ENCODE measurements around the gene POU3F1. TPM values are rescaled to one million over a fixed set of nuclear protein-coding genes. Genes with fewer than 3 reads are reported as not detected.

Gene POU3F1
- not detected for total RNA-seq

DNA sequence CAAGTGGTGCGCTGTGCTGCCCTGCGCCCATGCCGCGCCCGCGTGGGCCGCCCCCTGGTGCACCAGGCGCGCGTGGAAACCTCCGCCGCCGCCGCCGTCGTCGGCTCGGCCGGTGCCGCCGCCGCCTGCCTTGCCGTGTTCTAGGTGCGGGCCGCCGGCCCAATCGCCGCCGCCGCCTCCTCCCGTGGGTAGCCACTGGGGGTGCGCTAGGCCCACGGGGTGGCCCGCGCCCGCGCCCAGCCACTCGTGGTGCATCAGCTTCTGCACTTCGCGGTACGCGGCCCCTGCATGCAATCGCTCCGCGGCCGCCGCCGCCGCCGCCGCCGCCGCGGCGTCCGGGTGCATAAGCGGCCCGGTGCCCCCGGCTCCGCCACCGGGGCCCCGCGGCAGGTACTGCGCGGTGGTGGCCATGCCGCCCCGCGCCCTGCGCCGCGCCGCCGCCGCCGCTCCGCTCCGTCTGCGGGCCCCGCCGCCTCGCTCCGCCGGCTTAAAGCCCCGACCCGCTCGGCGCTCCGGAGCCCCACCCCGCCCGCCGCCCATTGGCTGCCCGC is at the start of gene POU3F1:
TSS of gene POU3F1 (minus strand) at position 461 of the 551 bp plus-strand sequence. CDS start at position 411, 50 bp downstream.
- intact Hi-C loops (cut with micrococcal nuclease): loop anchor here (2.0 kb wide), 1 partner anchor 16 kb away; no protein-coding TSS in a partner anchor
- DNase-seq: peak; percentile 63
- Mint-ChIP-seq H3K9me3 (no peaks in the 10 kb centered on the region), H3K27me3 (ENCODE audit: low read depth) (peaks cover 49% of the 10 kb centered on the region), H3K36me3 (ENCODE audit: low read depth) (no peaks in the 10 kb centered on the region), H3K4me1 (ENCODE audit: low read depth) (peaks cover 9% of the 10 kb centered on the region), H3K4me3 (peak within 1 kb of the TSS; percentile 65), H3K27ac (no peak within 1 kb of the TSS)
- CTCF ChIA-PET: no interaction called here

DNA sequence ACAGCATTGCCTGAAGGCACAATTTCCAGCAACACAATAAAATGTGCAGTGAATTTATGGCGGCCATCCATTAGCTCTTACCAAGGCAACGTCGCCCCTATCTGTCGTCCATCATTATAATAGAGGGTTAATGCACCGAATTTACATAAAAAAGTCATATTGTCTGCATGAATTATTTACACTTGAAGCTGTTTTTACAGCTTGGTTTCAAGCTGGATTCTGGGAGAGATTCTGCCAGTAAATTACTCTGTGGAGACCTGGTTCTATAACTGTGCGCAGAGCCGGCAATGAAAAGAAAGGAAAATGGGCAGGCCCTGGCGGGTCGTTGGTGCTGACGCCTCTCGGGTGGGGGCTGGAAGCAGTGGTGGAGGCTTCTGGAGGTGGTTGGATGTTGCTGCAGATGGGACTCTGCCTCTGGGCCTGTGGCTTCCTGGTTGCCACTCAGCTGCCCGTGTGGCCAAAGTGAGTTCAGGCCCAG is 48.9 kb upstream of the POU3F1 start:
- no peaks in the 10 kb centered on the region for H3K36me3 Mint-ChIP-seq (ENCODE audit: low read depth)
- intact Hi-C loops (cut with micrococcal nuclease): no loop called here
- peaks cover 18% of the 10 kb centered on the region for H3K27me3 Mint-ChIP-seq (ENCODE audit: low read depth)
- no peak overlapping the region for H3K27ac Mint-ChIP-seq
- no peaks in the 10 kb centered on the region for H3K4me1 Mint-ChIP-seq (ENCODE audit: low read depth)
- H3K9me3 Mint-ChIP-seq: no peaks in the 10 kb centered on the region
- CTCF ChIA-PET: no interaction called here
- H3K4me3 Mint-ChIP-seq: no peak overlapping the region
- DNase-seq: no peak

- intact Hi-C loops (cut with micrococcal nuclease): no loop called here
- Mint-ChIP-seq H3K27ac (no peak overlapping the region), H3K4me3 (no peak overlapping the region), H3K4me1 (ENCODE audit: low read depth) (no peaks in the 10 kb centered on the region), H3K27me3 (ENCODE audit: low read depth) (peaks cover 22% of the 10 kb centered on the region), H3K9me3 (no peaks in the 10 kb centered on the region), H3K36me3 (ENCODE audit: low read depth) (no peaks in the 10 kb centered on the region)
- CTCF ChIA-PET: no interaction called here
- no peak for DNase-seq
Observed at GRCh38 chr1:38094711-38095290, 48.2 kb upstream of the POU3F1 start.

- H3K4me3 Mint-ChIP-seq: no peak overlapping the region
- no peaks in the 10 kb centered on the region for H3K4me1 Mint-ChIP-seq (ENCODE audit: low read depth)
- intact Hi-C loops (cut with micrococcal nuclease): no loop called here
- CTCF ChIA-PET: no interaction called here
- no peak for DNase-seq
- no peak overlapping the region for H3K27ac Mint-ChIP-seq
- H3K27me3 Mint-ChIP-seq (ENCODE audit: low read depth): peaks cover 22% of the 10 kb centered on the region
- H3K9me3 Mint-ChIP-seq: no peaks in the 10 kb centered on the region
- H3K36me3 Mint-ChIP-seq (ENCODE audit: low read depth): no peaks in the 10 kb centered on the region
Observed at GRCh38 chr1:38093569-38094520, 47.3 kb upstream of the POU3F1 start.

GRCh38 chr1:38092256-38092655 is 45.7 kb upstream of the POU3F1 start:
- no peaks in the 10 kb centered on the region for H3K36me3 Mint-ChIP-seq (ENCODE audit: low read depth)
- DNase-seq: no peak
- intact Hi-C loops (cut with micrococcal nuclease): no loop called here
- H3K9me3 Mint-ChIP-seq: no peaks in the 10 kb centered on the region
- H3K4me3 Mint-ChIP-seq: no peak overlapping the region
- no peaks in the 10 kb centered on the region for H3K4me1 Mint-ChIP-seq (ENCODE audit: low read depth)
- peaks cover 27% of the 10 kb centered on the region for H3K27me3 Mint-ChIP-seq (ENCODE audit: low read depth)
- CTCF ChIA-PET: interaction anchor here (1.2 kb wide), 1 partner anchor 20 kb away, joined by 3 read pairs; no protein-coding TSS in a partner anchor
- H3K27ac Mint-ChIP-seq: no peak overlapping the region

GRCh38 chr1:38090796-38091195 is 44.2 kb upstream of the POU3F1 start:
- no peak overlapping the region for H3K27ac Mint-ChIP-seq
- H3K4me3 Mint-ChIP-seq: no peak overlapping the region
- H3K9me3 Mint-ChIP-seq: no peaks in the 10 kb centered on the region
- H3K27me3 Mint-ChIP-seq (ENCODE audit: low read depth): peaks cover 27% of the 10 kb centered on the region
- intact Hi-C loops (cut with micrococcal nuclease): no loop called here
- H3K36me3 Mint-ChIP-seq (ENCODE audit: low read depth): no peaks in the 10 kb centered on the region
- no peaks in the 10 kb centered on the region for H3K4me1 Mint-ChIP-seq (ENCODE audit: low read depth)
- CTCF ChIA-PET: interaction anchor here (0.6 kb wide), 1 partner anchor 779 kb away, joined by 3 read pairs; no protein-coding TSS in a partner anchor
- no peak for DNase-seq

DNA sequence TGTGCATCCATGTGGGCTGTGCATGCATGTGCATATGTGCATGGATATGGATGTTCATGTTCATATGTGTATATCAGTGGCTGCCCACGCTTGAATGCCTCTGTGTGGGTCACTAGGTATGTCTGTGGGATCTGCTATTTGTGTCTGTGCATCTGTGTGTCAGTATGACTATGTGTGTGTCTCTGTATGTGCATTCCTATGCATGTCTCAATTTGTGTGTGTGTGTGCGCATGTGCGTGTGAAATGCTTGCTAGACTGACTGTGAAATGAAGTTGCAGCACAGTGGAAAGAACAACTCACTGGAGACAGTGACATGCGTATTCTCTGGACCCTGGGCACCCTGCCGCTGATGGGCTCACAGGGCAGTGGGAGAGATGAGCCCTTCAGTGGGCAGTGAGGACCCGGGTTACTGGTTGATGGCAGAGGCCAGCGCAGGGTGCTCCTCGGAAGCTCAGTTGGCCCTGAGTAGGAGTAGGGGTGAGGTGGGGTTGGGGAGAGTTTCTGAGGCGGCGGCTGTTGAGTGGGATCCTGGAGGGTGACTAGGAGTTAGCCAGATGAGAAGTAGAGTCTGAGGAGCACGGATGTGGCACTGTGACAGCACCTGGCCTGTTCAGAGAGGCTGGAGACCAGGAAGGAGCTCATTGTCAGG is 43.2 kb upstream of the POU3F1 start:
- Mint-ChIP-seq H3K4me3 (no peak overlapping the region), H3K4me1 (ENCODE audit: low read depth) (no peaks in the 10 kb centered on the region), H3K9me3 (no peaks in the 10 kb centered on the region), H3K27me3 (ENCODE audit: low read depth) (peaks cover 27% of the 10 kb centered on the region), H3K36me3 (ENCODE audit: low read depth) (no peaks in the 10 kb centered on the region), H3K27ac (no peak overlapping the region)
- CTCF ChIA-PET: no interaction called here
- intact Hi-C loops (cut with micrococcal nuclease): no loop called here
- no peak for DNase-seq

- Mint-ChIP-seq H3K4me1 (ENCODE audit: low read depth) (no peaks in the 10 kb centered on the region), H3K36me3 (ENCODE audit: low read depth) (no peaks in the 10 kb centered on the region), H3K9me3 (no peaks in the 10 kb centered on the region), H3K27me3 (ENCODE audit: low read depth) (peaks cover 24% of the 10 kb centered on the region), H3K27ac (no peak overlapping the region), H3K4me3 (no peak overlapping the region)
- no peak for DNase-seq
- intact Hi-C loops (cut with micrococcal nuclease): no loop called here
- CTCF ChIA-PET: interaction anchor here (0.9 to 1.2 kb wide), 2 partner anchors 11 to 17 kb away, joined by 3 read pairs; no protein-coding TSS in a partner anchor
Observed at GRCh38 chr1:38088791-38089190, 42.2 kb upstream of the POU3F1 start.

GRCh38 chr1:38088366-38088765 is 41.8 kb upstream of the POU3F1 start:
- intact Hi-C loops (cut with micrococcal nuclease): no loop called here
- no peak overlapping the region for H3K27ac Mint-ChIP-seq
- DNase-seq: peak; percentile 7
- no peaks in the 10 kb centered on the region for H3K36me3 Mint-ChIP-seq (ENCODE audit: low read depth)
- no peaks in the 10 kb centered on the region for H3K4me1 Mint-ChIP-seq (ENCODE audit: low read depth)
- peaks cover 23% of the 10 kb centered on the region for H3K27me3 Mint-ChIP-seq (ENCODE audit: low read depth)
- H3K4me3 Mint-ChIP-seq: no peak overlapping the region
- H3K9me3 Mint-ChIP-seq: no peaks in the 10 kb centered on the region
- CTCF ChIA-PET: interaction anchor here (0.9 to 1.2 kb wide), 2 partner anchors 11 to 17 kb away, joined by 3 read pairs; no protein-coding TSS in a partner anchor

GRCh38 chr1:38087676-38088075 is 41.1 kb upstream of the POU3F1 start:
- H3K9me3 Mint-ChIP-seq: no peaks in the 10 kb centered on the region
- CTCF ChIA-PET: interaction anchor here (1.2 kb wide), 1 partner anchor 10 kb away, joined by 3 read pairs; no protein-coding TSS in a partner anchor
- no peak overlapping the region for H3K4me3 Mint-ChIP-seq
- no peak overlapping the region for H3K27ac Mint-ChIP-seq
- intact Hi-C loops (cut with micrococcal nuclease): no loop called here
- no peaks in the 10 kb centered on the region for H3K36me3 Mint-ChIP-seq (ENCODE audit: low read depth)
- H3K27me3 Mint-ChIP-seq (ENCODE audit: low read depth): peaks cover 17% of the 10 kb centered on the region
- no peaks in the 10 kb centered on the region for H3K4me1 Mint-ChIP-seq (ENCODE audit: low read depth)
- DNase-seq: no peak

DNA sequence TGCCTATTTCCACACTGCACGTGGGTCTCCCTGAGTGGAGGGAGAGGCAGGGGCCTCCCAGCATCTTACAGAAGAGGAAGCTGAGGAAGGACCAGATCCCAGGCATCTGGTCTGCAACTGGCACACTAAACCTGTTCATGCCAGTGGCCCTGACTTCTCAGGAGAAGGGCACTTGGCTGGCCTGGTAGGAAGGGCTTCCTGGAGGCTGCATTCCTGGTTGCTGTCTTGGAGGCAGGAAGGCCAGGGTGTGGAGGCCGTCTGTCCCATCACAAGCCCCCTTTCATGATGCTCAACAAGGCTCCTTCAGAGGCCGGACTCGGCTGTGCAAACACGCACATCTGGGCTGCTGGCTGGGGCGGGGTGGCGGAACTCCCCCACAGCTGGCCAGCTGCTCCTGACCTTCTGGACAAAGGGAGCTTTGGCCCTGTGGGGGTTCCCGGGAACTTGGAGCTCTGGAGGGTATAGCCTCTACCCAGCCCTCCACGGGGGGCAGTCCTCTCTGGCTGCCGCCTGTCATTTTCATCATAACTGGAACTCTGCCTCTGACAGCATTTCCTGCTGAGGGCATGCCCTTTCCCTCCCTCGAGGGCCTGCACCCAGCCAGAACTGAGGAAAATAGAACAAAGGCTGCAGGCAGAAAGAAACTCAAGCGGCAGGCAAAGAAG is 39.2 kb upstream of the POU3F1 start:
- intact Hi-C loops (cut with micrococcal nuclease): no loop called here
- CTCF ChIA-PET: interaction anchor here (0.6 to 1.0 kb wide), 2 partner anchors 59 to 707 kb away, joined by 3 read pairs; no protein-coding TSS in a partner anchor
- Mint-ChIP-seq H3K4me1 (ENCODE audit: low read depth) (no peaks in the 10 kb centered on the region), H3K27ac (no peak overlapping the region), H3K27me3 (ENCODE audit: low read depth) (peaks cover 13% of the 10 kb centered on the region), H3K9me3 (no peaks in the 10 kb centered on the region), H3K36me3 (ENCODE audit: low read depth) (no peaks in the 10 kb centered on the region), H3K4me3 (no peak overlapping the region)
- no peak for DNase-seq
